Stimulated activated naive CD8-positive, alpha-beta T cell treated with anti-CD3 and anti-CD28 coated beads, Interleukin-15, Interleukin-2, amounts not matched to agents 100 U/mL and 50 U/mL, for 24 hours (primary cell): ENCODE measurements around the gene MAPK14.

ENCODE experiments used
- ATAC-seq: fragments of 150-1000 bp; cut with Tn5 transposase; one replicate; pipeline ENCODE4 v1.10.0; 2021
- DNase-seq: peaks from one replicate; pipeline ENCODE4 v3.0.0; 2021

MAPK14 gene

GRCh38 chr6:36138667-36139066, 111.1 kb downstream of the MAPK14 start:
- no peak for ATAC-seq

GRCh38 chr6:36139431-36139830, 111.8 kb downstream of the MAPK14 start:
- DNase-seq (no peak), ATAC-seq (no peak)

More at GRCh38 chr6:36138667-36139066, 111.1 kb downstream of the MAPK14 start:
- DNase-seq = no peak

- DNase-seq (no peak), ATAC-seq (no peak)
Observed at GRCh38 chr6:36139991-36140710, 112.5 kb downstream of the MAPK14 start.

- DNase-seq (no peak), ATAC-seq (no peak)
Observed at GRCh38 chr6:36141091-36141490, 113.5 kb downstream of the MAPK14 start.

- no peak for DNase-seq
- no peak for ATAC-seq
Observed at GRCh38 chr6:36141961-36142360, 114.4 kb downstream of the MAPK14 start.

GRCh38 chr6:36142971-36143838, 115.6 kb downstream of the MAPK14 start:
- DNase-seq = no peak
- ATAC-seq = no peak

GRCh38 chr6:36145495-36145894, 117.9 kb downstream of the MAPK14 start:
- ATAC-seq (no peak), DNase-seq (no peak)

- DNase-seq = no peak
- ATAC-seq = no peak
Observed at GRCh38 chr6:36147294-36147693, 119.7 kb downstream of the MAPK14 start.

- ATAC-seq (no peak), DNase-seq (no peak)
Observed at GRCh38 chr6:36149476-36149875, 121.9 kb downstream of the MAPK14 start.

GRCh38 chr6:36150283-36150682, 122.7 kb downstream of the MAPK14 start:
- DNase-seq = no peak
- no peak for ATAC-seq

- DNase-seq (no peak), ATAC-seq (no peak)
Observed at GRCh38 chr6:36154286-36154685, 126.7 kb downstream of the MAPK14 start.

- ATAC-seq (no peak), DNase-seq (no peak)
Observed at GRCh38 chr6:36155662-36156061, 128.1 kb downstream of the MAPK14 start.

- ATAC-seq (no peak), DNase-seq (no peak)
Observed at GRCh38 chr6:36160147-36160760, 132.6 kb downstream of the MAPK14 start.
